ENCODE measurements around the gene PDCD11.
"Not testable (repeated sequence)": the region's sequence is repeated elsewhere in the genome, so short reads cannot be mapped to it uniquely, and the experiment has no call there.

PDCD11 gene, protein sequence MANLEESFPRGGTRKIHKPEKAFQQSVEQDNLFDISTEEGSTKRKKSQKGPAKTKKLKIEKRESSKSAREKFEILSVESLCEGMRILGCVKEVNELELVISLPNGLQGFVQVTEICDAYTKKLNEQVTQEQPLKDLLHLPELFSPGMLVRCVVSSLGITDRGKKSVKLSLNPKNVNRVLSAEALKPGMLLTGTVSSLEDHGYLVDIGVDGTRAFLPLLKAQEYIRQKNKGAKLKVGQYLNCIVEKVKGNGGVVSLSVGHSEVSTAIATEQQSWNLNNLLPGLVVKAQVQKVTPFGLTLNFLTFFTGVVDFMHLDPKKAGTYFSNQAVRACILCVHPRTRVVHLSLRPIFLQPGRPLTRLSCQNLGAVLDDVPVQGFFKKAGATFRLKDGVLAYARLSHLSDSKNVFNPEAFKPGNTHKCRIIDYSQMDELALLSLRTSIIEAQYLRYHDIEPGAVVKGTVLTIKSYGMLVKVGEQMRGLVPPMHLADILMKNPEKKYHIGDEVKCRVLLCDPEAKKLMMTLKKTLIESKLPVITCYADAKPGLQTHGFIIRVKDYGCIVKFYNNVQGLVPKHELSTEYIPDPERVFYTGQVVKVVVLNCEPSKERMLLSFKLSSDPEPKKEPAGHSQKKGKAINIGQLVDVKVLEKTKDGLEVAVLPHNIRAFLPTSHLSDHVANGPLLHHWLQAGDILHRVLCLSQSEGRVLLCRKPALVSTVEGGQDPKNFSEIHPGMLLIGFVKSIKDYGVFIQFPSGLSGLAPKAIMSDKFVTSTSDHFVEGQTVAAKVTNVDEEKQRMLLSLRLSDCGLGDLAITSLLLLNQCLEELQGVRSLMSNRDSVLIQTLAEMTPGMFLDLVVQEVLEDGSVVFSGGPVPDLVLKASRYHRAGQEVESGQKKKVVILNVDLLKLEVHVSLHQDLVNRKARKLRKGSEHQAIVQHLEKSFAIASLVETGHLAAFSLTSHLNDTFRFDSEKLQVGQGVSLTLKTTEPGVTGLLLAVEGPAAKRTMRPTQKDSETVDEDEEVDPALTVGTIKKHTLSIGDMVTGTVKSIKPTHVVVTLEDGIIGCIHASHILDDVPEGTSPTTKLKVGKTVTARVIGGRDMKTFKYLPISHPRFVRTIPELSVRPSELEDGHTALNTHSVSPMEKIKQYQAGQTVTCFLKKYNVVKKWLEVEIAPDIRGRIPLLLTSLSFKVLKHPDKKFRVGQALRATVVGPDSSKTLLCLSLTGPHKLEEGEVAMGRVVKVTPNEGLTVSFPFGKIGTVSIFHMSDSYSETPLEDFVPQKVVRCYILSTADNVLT (N-terminal part only)

GRCh38 chr10:103396067-103396788 lies at the start of gene PDCD11, which contains the start of gene ATP5MK:
TSS of gene PDCD11 (plus strand) at chr10:103396626. CDS start at chr10:103398427, 1,801 bp downstream.
TSS of gene ATP5MK (minus strand) at chr10:103396475. CDS start at chr10:103392457, 4,018 bp downstream.
- Histone ChIP-seq H3K4me1 (ENCODE audit: control insufficient read depth, insufficient read depth, low read length) (peaks cover 11% of the 10 kb centered on the region), H3K9ac (ENCODE audit: low read length) (peak within 1 kb of the TSS; percentile 53), H3K4me3 (ENCODE audit: low read length) (peak within 1 kb of the TSS; percentile 97), H3K27me3 (ENCODE audit: control insufficient read depth, insufficient read depth, low read length) (no peaks in the 10 kb centered on the region), H3K27ac (ENCODE audit: low read depth, low read length) (peak within 1 kb of the TSS; percentile 81), H3K36me3 (ENCODE audit: control insufficient read depth, insufficient read depth, low read length) (peaks cover 7% of the 10 kb centered on the region)

DNA sequence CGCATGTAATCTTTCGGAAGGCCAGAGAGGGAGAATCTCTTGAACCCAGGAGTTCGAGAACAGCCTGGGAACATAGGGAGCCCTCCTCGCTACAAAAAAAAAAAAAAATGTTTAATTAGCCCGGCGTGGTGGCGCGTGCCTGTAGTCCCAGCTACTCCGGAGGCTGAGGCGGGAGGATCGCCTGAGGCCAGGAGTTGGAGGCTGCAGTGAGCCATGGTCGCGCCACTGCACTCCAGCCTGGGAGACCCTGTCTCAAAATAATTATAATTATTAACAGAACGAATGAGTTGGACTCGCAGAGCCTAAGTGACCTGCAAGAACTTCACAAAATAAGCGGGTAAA lies 46.3 kb upstream of the PDCD11 start:
- no peaks in the 10 kb centered on the region for H3K27me3 ChIP-seq (ENCODE audit: control insufficient read depth, insufficient read depth, low read length)
- peaks cover 3% of the 10 kb centered on the region for H3K4me1 ChIP-seq (ENCODE audit: control insufficient read depth, insufficient read depth, low read length)
- peak overlapping the region; percentile 76 for H3K27ac ChIP-seq (ENCODE audit: low read depth, low read length)
- peak overlapping the region; percentile 77 for H3K9ac ChIP-seq (ENCODE audit: low read length)
- H3K36me3 ChIP-seq (ENCODE audit: control insufficient read depth, insufficient read depth, low read length): no peaks in the 10 kb centered on the region
- peak overlapping the region; percentile 84 for H3K4me3 ChIP-seq (ENCODE audit: low read length)

- Histone ChIP-seq H3K9ac (ENCODE audit: low read length) (peak within 1 kb of the TSS; percentile 77), H3K4me3 (ENCODE audit: low read length) (peak within 1 kb of the TSS; percentile 84), H3K4me1 (ENCODE audit: control insufficient read depth, insufficient read depth, low read length) (peaks cover 3% of the 10 kb centered on the region), H3K27ac (ENCODE audit: low read depth, low read length) (peak within 1 kb of the TSS; percentile 76), H3K36me3 (ENCODE audit: control insufficient read depth, insufficient read depth, low read length) (no peaks in the 10 kb centered on the region), H3K27me3 (ENCODE audit: control insufficient read depth, insufficient read depth, low read length) (no peaks in the 10 kb centered on the region)
Measured at GRCh38 chr10:103350517-103351260, 45.7 kb upstream of the PDCD11 start, which contains the start of gene PCGF6. TSS of gene PCGF6 (minus strand) at chr10:103351140. CDS start at chr10:103351066, 74 bp downstream.

- Histone ChIP-seq H3K27me3 (ENCODE audit: control insufficient read depth, insufficient read depth, low read length) (no peaks in the 10 kb centered on the region), H3K4me3 (ENCODE audit: low read length) (no peak overlapping the region), H3K36me3 (ENCODE audit: control insufficient read depth, insufficient read depth, low read length) (no peaks in the 10 kb centered on the region), H3K27ac (ENCODE audit: low read depth, low read length) (no peak overlapping the region), H3K4me1 (ENCODE audit: control insufficient read depth, insufficient read depth, low read length) (peaks cover 3% of the 10 kb centered on the region), H3K9ac (ENCODE audit: low read length) (no peak overlapping the region)
Measured at GRCh38 chr10:103353281-103353680, 43.1 kb upstream of the PDCD11 start.

- not testable (repeated sequence) for H3K27ac ChIP-seq (ENCODE audit: low read depth, low read length); H3K27me3 ChIP-seq (ENCODE audit: control insufficient read depth, insufficient read depth, low read length); H3K9ac ChIP-seq (ENCODE audit: low read length); H3K4me1 ChIP-seq (ENCODE audit: control insufficient read depth, insufficient read depth, low read length); H3K36me3 ChIP-seq (ENCODE audit: control insufficient read depth, insufficient read depth, low read length); H3K4me3 ChIP-seq (ENCODE audit: low read length)
Measured at GRCh38 chr10:103354567-103354966, 41.9 kb upstream of the PDCD11 start.

GRCh38 chr10:103355906-103356599 lies 40.4 kb upstream of the PDCD11 start:
- peaks cover 3% of the 10 kb centered on the region for H3K4me1 ChIP-seq (ENCODE audit: control insufficient read depth, insufficient read depth, low read length)
- H3K36me3 ChIP-seq (ENCODE audit: control insufficient read depth, insufficient read depth, low read length): no peaks in the 10 kb centered on the region
- no peak overlapping the region for H3K4me3 ChIP-seq (ENCODE audit: low read length)
- H3K27me3 ChIP-seq (ENCODE audit: control insufficient read depth, insufficient read depth, low read length): no peaks in the 10 kb centered on the region
- H3K9ac ChIP-seq (ENCODE audit: low read length): no peak overlapping the region
- no peak overlapping the region for H3K27ac ChIP-seq (ENCODE audit: low read depth, low read length)

- H3K4me1 ChIP-seq (ENCODE audit: control insufficient read depth, insufficient read depth, low read length); H3K27ac ChIP-seq (ENCODE audit: low read depth, low read length); H3K4me3 ChIP-seq (ENCODE audit: low read length); H3K27me3 ChIP-seq (ENCODE audit: control insufficient read depth, insufficient read depth, low read length); H3K9ac ChIP-seq (ENCODE audit: low read length); H3K36me3 ChIP-seq (ENCODE audit: control insufficient read depth, insufficient read depth, low read length): not testable (repeated sequence)
Measured at GRCh38 chr10:103359493-103359892, 36.9 kb upstream of the PDCD11 start.

DNA sequence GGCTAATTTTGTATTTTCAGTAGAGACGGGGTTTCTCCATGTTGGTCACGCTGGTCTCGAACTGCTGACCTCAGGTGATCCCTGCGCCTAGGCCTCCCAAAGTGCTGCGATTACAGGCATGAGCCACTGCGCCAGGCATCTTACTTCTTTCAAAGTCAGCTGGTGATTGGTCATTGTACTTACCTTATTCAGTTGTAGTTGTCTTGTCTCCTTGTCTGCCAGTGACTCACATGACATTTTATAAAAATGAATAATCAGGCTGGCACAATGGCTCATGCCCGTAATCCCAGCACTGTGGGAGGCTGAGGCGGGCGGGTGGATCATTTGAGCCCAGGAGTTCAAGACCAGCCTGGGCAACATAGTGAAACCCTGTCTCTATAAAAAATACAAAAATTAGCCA lies 35.6 kb upstream of the PDCD11 start:
- H3K4me1 ChIP-seq (ENCODE audit: control insufficient read depth, insufficient read depth, low read length); H3K27me3 ChIP-seq (ENCODE audit: control insufficient read depth, insufficient read depth, low read length); H3K4me3 ChIP-seq (ENCODE audit: low read length); H3K9ac ChIP-seq (ENCODE audit: low read length); H3K36me3 ChIP-seq (ENCODE audit: control insufficient read depth, insufficient read depth, low read length); H3K27ac ChIP-seq (ENCODE audit: low read depth, low read length): not testable (repeated sequence)

GRCh38 chr10:103367379-103367781 lies 29.0 kb upstream of the PDCD11 start:
- Histone ChIP-seq H3K9ac (ENCODE audit: low read length) (peak overlapping the region; percentile 40), H3K4me3 (ENCODE audit: low read length) (peak overlapping the region; percentile 87), H3K4me1 (ENCODE audit: control insufficient read depth, insufficient read depth, low read length) (no peaks in the 10 kb centered on the region), H3K27ac (ENCODE audit: low read depth, low read length) (peak overlapping the region; percentile 89), H3K27me3 (ENCODE audit: control insufficient read depth, insufficient read depth, low read length) (no peaks in the 10 kb centered on the region), H3K36me3 (ENCODE audit: control insufficient read depth, insufficient read depth, low read length) (no peaks in the 10 kb centered on the region)

DNA sequence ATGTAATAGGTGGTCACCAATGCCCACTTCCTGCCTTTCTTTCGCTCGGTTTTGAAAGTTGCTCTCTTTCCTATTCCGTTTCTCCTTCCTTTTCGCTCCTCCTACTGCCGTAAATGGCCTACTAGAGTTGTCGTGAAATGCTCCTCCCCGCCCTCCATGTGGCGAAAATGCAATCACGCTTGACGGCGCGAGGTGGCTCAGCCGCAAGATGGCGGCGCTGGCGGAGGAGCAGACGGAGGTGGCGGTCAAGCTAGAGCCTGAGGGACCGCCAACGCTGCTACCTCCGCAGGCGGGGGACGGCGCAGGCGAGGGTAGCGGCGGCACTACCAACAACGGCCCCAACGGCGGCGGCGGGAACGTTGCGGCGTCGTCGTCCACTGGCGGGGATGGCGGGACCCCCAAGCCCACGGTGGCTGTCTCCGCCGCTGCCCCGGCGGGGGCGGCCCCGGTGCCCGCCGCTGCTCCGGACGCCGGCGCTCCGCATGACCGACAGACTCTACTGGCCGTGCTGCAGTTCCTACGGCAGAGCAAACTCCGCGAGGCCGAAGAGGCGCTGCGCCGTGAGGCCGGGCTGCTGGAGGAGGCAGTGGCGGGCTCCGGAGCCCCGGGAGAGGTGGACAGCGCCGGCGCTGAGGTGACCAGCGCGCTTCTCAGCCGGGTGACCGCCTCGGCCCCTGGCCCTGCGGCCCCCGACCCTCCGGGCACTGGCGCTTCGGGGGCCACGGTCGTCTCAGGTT lies 28.5 kb upstream of the PDCD11 start, which contains the start of gene TAF5:
Gene TAF5, plus strand, starts transcription at position 195 of the 737 bp plus-strand sequence. Its CDS starts 14 bp downstream, at position 209.
- Histone ChIP-seq H3K4me3 (ENCODE audit: low read length) (peak within 1 kb of the TSS; percentile 87), H3K4me1 (ENCODE audit: control insufficient read depth, insufficient read depth, low read length) (no peaks in the 10 kb centered on the region), H3K36me3 (ENCODE audit: control insufficient read depth, insufficient read depth, low read length) (no peaks in the 10 kb centered on the region), H3K9ac (ENCODE audit: low read length) (peak within 1 kb of the TSS; percentile 73), H3K27me3 (ENCODE audit: control insufficient read depth, insufficient read depth, low read length) (no peaks in the 10 kb centered on the region), H3K27ac (ENCODE audit: low read depth, low read length) (peak within 1 kb of the TSS; percentile 89)
